Small intestine (tissue), 7 donors: Measurements from ENCODE around the gene FAM53A. TPM values are rescaled to one million over a fixed set of nuclear protein-coding genes. Genes with fewer than 3 reads are reported as not detected.

Experiments
- DNase-seq, 2 donors: peaks; one replicate each; pipeline versions ENCODE4 v3.0.0 to v3.0.0-alpha.2; 2013
- FAIRE-seq: peaks from 2 replicates; lab custom pipeline; 2012; peaks lifted over from hg19 to GRCh38; lab: Jason Lieb, UNC
- H3K27ac ChIP-seq, 3 donors: one replicate each; pipeline ENCODE4 v1.5.1; 2013; ENCODE audit warnings: low read length in 2 of 3, mild to moderate bottlenecking in 2 of 3, control low read depth in 1 of 3, inconsistent platforms in 1 of 3, low read depth in 1 of 3, moderate library complexity in 1 of 3
- H3K27me3 ChIP-seq, 3 donors: one replicate each; pipeline ENCODE4 v1.6.1; 2013; ENCODE audit warnings: low read length in 3 of 3, inconsistent platforms in 1 of 3; ENCODE audit not compliant: control insufficient read depth in 3 of 3, insufficient read depth in 3 of 3
- H3K36me3 ChIP-seq, 3 donors: one replicate each; pipeline ENCODE4 v1.6.1; 2013; ENCODE audit warnings: low read length in 3 of 3, inconsistent platforms in 1 of 3, low read depth in 1 of 3, mild to moderate bottlenecking in 1 of 3, moderate library complexity in 1 of 3; ENCODE audit not compliant: control insufficient read depth in 3 of 3, insufficient read depth in 2 of 3
- H3K4me1 ChIP-seq, 3 donors: one replicate each; pipeline ENCODE4 v1.6.1; 2013; ENCODE audit warnings: low read length in 2 of 3, inconsistent platforms in 1 of 3, low read depth in 1 of 3, mild to moderate bottlenecking in 1 of 3, moderate library complexity in 1 of 3; ENCODE audit not compliant: control insufficient read depth in 3 of 3, insufficient read depth in 2 of 3
- H3K4me3 ChIP-seq, 3 donors: one replicate each; pipeline ENCODE4 v1.5.1; 2013; ENCODE audit warnings: low read length in 3 of 3, control low read depth in 1 of 3, inconsistent platforms in 1 of 3, low read depth in 1 of 3, mild to moderate bottlenecking in 1 of 3, moderate library complexity in 1 of 3
- H3K9me3 ChIP-seq, 2 donors: one replicate each; pipeline ENCODE4 v1.6.1; 2013; ENCODE audit warnings: low read depth in 1 of 2, low read length in 1 of 2; ENCODE audit not compliant: control insufficient read depth in 2 of 2, insufficient read depth in 1 of 2
- WGBS, 3 donors: extraction: QIAGEN DNeasy Blood & Tissue Kit; methylation state at CpG; one replicate each; pipeline ENCODE4 v1.1.7; 2013; 5-methylcytosine and 5-hydroxymethylcytosine counted together
- polyA plus RNA-seq, 4 donors: library from polyadenylated mRNA; stranded (reverse) in 3 of 4; unstranded in 1 of 4; fragments of 200-250 nt in 3 of 4; fragments of 120-200 nt in 1 of 4; gene quantifications; one replicate each; pipeline versions ENCODE4 v1.2.1 to v1.2.3, GENCODE V29; 2013
- donor health status: healthy with polysubstance abuse.
- donor health status: control.
- donor health status: control.
- donor health status: Bipolar disorder and iron deficiency.
- donor health status: healthy.

FAM53A gene
- polyA plus RNA-seq, 4 donors, result 0.27 to 1.1 (median 0.97) TPM; not detected in 1

DNA sequence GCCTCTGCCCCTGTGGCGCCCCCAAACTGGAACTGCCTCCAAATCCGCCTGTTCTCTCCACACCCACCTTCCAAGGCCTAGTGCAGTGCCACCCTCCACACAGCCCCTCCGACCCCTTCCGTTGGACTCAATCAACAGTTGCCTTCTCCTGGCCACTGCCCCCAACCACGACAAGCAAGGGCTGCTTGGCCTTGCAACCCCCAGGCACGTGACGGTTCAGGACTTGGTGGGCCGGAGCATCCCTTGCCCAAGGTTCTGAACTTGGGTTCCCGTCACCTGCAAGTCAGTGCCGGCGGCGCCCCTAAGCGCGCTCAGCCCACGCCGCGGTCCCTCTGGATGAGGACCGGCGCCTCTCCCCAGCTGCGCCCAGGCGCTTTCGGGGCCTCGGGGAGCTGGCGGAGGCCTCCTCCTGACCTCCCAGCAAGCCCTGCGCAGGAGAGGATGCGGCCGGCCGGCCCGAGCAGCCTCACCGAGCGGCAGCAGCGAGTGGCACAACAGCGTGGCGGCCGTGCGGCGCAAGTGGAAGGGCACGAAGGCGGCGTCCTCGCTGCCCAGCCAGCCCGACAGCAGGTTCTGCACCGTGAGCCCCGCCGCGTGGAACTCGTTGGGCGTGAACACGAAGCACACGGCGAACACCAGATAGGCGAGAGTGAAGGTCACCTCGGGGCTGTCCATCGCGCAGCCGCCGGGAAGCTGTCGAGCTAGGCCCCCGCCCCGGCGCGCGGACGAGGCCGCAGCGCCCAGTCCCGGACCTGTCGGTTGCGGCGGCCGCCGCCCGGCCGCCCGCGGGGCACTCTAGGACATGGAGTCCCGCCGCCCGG, 36.3 kb upstream of the FAM53A start:
- H3K9me3 ChIP-seq, result no peaks in the 10 kb centered on the region
- DNase-seq (peak; percentile 64 to 70), FAIRE-seq (no peak)
- H3K27ac ChIP-seq, result peak overlapping the region; percentile 71 to 94 (median 94)
- H3K4me3 ChIP-seq, result peak overlapping the region; percentile 49 to 86 (median 64)
- peaks cover 0 to 57% (median 3%) of the 10 kb centered on the region in 3 donors for H3K36me3 ChIP-seq
- no peaks in the 10 kb centered on the region for H3K27me3 ChIP-seq
- WGBS, 3 donors, result 1% methylated on average over 64 to 79 of the region's 79 CpGs
- H3K4me1 ChIP-seq, result peaks cover 3 to 20% (median 6%) of the 10 kb centered on the region in 3 donors

DNA sequence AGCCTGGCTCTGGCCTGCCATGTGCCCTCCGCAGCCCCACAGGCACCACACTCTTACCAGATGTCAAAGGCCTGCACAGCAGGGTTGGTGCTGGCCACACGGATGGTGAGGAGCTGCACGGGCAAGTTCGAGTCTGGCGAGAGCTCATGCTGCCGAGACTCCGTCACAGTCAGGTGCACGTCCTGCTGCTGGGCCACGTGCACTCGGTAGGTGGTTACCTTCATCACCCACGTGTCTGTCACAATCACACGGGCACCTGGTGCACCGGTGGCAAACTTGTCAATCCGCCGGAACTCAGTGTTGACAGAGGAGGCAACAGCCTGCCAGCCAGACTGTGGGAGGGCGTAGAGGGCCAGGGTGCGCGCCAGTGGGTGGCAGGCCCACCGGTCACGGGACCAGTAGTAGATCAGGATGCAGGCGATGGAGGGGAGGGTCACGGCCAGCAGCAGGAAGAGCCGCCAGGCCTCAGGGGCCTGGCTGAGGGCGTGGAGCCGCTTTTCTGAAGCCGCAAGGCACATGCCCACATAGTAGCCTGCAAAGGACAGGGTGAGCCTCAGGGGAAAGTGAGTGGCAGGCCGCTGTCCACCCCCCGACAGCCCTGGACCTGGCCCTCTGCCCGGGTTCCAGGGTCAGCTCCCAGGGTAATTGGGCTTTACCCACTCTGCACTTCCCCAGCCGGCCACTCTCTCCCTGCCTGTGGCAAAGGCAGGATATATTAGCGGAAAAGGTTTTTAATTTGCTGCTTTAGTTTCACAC, 34.2 kb upstream of the FAM53A start:
- 67 to 84% (median 72%) methylated on average over 31 of the region's 31 CpGs for WGBS, 3 donors

DNA sequence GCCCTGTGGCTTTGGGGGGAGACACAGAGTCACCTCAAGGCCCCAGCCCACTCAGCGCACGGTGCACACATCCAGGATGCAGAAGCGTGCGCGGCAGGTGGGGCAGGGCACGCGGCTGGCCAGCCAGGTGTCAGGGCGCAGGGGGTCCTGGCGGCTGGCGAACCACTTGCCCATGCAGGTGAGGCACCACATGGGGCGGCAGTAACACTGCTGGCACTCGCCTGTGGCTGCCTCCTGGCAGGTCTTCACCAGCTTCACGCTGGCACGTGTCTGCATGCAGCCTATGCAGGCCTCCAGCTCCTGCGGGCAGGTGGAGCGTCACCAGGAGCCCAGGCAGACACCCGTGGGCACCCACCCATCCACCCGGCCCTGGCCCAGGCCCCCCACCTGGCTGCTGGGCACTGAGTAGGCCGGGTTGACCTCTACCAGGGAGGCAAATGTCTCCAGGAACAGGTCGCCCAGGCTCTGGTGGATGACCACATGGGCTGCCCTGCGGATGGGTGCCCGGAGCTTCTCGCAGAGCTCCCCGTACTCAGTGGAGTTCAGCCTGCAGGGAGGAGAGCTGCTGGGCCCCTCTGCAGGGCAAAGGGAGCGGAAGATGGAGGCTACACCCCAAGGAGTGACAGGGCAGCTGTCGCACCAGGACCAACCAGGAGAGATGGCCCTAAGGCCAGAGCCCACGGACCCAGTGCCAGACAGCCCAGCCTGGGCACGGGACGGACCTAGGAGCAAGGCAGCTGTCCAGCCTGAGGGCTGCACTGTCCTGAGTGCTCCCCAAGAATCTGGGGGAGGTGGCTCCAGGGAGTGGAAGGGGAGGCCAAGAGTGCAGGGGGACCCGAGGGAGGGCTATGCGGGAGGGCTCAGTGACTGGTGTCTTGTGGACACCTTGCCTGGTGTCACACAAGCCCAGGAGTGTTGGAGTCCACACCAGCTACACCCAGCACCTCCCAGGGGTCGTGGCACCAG, 33.3 kb upstream of the FAM53A start:
- FAIRE-seq (no peak), DNase-seq (no peak)
- no peak overlapping the region for H3K4me3 ChIP-seq
- H3K9me3 ChIP-seq, result no peaks in the 10 kb centered on the region
- H3K36me3 ChIP-seq, result peaks cover 0 to 51% (median 3%) of the 10 kb centered on the region in 3 donors
- no peaks in the 10 kb centered on the region for H3K27me3 ChIP-seq
- H3K27ac ChIP-seq, result no peak overlapping the region
- 87 to 91% (median 88%) methylated on average over 32 of the region's 32 CpGs for WGBS, 3 donors
- peaks cover 3 to 18% (median 6%) of the 10 kb centered on the region in 3 donors for H3K4me1 ChIP-seq

More for the DNA sequence above, 34.2 kb upstream of the FAM53A start:
- H3K36me3 ChIP-seq, result peaks cover 0 to 54% (median 3%) of the 10 kb centered on the region in 3 donors
- H3K27ac ChIP-seq, result no peak overlapping the region
- H3K4me1 ChIP-seq, result peaks cover 3 to 22% (median 6%) of the 10 kb centered on the region in 3 donors
- FAIRE-seq, result no peak
- H3K27me3 ChIP-seq, result no peaks in the 10 kb centered on the region
- DNase-seq, result no peak
- H3K4me3 ChIP-seq, result no peak overlapping the region
- no peaks in the 10 kb centered on the region for H3K9me3 ChIP-seq

DNA sequence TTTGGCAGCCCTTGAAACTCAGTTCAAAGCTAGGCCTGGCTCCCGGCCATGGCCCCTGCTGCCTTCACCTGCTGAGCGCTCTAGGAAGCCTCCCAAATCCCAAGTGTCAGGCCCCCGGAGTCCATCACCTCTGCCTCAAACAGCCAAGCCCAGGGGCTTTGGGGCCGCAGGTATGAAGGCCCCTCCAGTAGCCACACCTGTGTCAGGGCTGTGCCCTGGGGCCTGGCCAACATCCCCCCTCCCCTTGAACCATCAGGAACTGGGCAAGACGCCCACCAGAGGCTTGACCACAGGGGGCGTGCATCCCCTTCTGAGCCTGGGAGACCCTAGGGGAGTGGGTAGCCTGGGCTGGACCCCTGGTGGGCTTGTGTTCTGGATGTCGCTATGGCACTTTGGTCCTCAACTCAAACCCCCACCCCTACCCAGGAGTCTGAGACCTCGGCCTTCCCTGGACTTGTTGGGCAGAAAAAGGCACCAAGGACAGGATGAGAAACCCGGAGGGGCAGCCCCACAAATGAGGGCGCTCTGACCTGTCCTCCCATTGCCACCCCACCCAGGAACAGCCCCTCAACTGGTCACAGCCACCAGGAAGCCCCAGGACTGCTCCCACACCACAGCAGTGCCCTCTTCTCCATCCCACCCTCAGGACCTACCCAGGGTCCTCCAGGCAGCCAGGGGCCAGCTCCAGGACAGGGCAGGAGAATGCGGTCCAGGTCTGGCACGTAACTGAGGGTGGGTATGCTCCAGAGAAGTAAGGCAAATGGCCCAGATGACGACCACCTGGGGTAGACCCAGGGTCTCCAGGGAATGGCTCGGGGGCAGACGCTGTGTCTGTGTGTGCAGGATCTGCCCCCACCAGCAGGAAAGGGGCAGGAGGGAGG, 32.2 kb upstream of the FAM53A start:
- no peak overlapping the region for H3K27ac ChIP-seq
- no peak overlapping the region for H3K4me3 ChIP-seq
- H3K27me3 ChIP-seq, result no peaks in the 10 kb centered on the region
- FAIRE-seq (no peak), DNase-seq (no peak)
- no peaks in the 10 kb centered on the region for H3K9me3 ChIP-seq
- WGBS, 3 donors, result 79 to 88% (median 81%) methylated on average over 13 to 15 of the region's 15 CpGs
- peaks cover 0 to 12% (median 6%) of the 10 kb centered on the region in 3 donors for H3K4me1 ChIP-seq
- H3K36me3 ChIP-seq, result peaks cover 0 to 51% (median 3%) of the 10 kb centered on the region in 3 donors

DNA sequence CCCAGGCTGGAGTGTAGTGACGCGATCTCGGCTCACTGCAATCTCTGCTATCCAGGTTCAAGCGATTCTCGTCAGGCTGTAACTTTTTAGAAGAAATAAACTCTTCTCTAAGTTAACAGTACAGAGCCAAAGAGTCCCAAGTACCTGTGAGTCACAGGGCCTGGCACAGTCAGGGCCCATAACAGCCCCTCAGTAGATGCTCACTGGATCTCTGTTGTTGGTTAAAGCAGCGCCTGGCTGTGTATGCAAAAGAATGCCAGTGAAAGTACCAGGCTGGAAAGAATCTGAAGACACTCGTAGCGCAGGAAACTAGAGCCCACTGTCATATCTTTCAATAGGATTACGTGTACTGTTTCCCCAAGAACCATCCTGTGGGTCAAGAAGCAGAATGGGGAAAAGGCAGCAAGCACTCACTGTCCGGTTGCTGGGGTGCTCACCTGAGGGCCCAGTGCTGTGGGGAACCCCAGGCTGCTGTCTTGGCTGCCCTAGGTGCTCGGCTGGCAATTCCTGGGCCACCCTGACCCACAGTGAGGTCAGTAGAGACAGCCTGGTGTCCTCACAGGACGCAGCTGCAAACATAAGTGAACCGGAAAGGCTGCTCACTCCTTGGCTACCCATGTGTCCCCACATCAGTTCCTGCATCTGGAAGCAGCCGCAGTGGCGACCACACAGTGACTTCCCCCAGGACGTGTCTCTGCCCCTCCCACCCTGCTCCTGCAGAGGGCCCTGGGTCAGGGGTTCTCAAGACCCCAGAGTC, 31.1 kb upstream of the FAM53A start:
- no peaks in the 10 kb centered on the region for H3K27me3 ChIP-seq
- H3K9me3 ChIP-seq, result no peaks in the 10 kb centered on the region
- DNase-seq, result no peak
- no peak overlapping the region for H3K4me3 ChIP-seq
- peaks cover 0 to 52% (median 3%) of the 10 kb centered on the region in 3 donors for H3K36me3 ChIP-seq
- 63 to 70% (median 64%) methylated on average over 15 to 16 of the region's 16 CpGs for WGBS, 3 donors
- no peak for FAIRE-seq
- H3K27ac ChIP-seq, result peak overlapping the region in 1 of 3 donors; percentile 52
- H3K4me1 ChIP-seq, result peaks cover 0 to 22% (median 6%) of the 10 kb centered on the region in 3 donors

DNA sequence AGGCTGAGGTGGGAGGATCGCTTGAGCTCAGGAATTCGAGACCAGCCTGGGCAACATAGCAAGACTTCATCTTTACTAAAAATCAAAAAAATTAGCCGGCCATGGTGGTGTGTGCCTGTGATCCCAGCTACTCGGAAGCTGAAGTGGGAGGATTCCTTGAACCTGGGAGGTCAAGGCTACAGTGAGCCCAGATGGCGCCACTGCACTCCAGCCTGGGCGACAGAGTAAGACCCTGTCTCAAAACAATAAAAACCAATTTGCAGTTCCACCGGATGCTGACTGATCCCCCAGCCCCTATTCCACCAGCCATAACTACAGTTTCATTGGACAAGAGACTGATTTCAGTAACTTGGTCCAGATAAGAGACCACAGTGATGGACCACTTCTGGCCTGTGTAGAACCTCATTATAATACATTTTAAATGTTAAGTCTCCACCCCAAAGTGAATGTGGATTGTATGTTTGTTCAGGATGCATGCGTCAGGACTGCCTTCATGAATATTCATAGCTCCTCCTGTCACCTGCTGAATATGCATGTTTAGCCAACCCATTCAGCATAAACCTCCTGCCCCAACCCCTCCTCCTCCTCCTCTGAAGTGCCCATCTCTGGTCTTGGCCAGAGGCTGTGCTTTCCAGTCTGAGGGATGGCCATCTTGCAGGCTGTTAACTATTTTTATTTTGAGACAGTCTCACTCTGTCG, 30.3 kb upstream of the FAM53A start:
- no peaks in the 10 kb centered on the region for H3K9me3 ChIP-seq
- WGBS, 3 donors, result 42 to 56% (median 51%) methylated on average over 9 of the region's 9 CpGs
- peak overlapping the region in 1 of 3 donors; percentile 100 for H3K27ac ChIP-seq
- H3K36me3 ChIP-seq, result peaks cover 0 to 55% (median 3%) of the 10 kb centered on the region in 3 donors
- FAIRE-seq (no peak), DNase-seq (no peak)
- H3K4me1 ChIP-seq, result peaks cover 0 to 16% (median under 1%) of the 10 kb centered on the region in 3 donors
- H3K27me3 ChIP-seq, result no peaks in the 10 kb centered on the region
- H3K4me3 ChIP-seq, result peak overlapping the region in 1 of 3 donors; percentile 6
